ENCODE measurements around the gene ZSCAN10.
"Not testable (repeated sequence)": the region's sequence is repeated elsewhere in the genome, so short reads cannot be mapped to it uniquely, and the experiment has no call there.

ZSCAN10 gene

DNA sequence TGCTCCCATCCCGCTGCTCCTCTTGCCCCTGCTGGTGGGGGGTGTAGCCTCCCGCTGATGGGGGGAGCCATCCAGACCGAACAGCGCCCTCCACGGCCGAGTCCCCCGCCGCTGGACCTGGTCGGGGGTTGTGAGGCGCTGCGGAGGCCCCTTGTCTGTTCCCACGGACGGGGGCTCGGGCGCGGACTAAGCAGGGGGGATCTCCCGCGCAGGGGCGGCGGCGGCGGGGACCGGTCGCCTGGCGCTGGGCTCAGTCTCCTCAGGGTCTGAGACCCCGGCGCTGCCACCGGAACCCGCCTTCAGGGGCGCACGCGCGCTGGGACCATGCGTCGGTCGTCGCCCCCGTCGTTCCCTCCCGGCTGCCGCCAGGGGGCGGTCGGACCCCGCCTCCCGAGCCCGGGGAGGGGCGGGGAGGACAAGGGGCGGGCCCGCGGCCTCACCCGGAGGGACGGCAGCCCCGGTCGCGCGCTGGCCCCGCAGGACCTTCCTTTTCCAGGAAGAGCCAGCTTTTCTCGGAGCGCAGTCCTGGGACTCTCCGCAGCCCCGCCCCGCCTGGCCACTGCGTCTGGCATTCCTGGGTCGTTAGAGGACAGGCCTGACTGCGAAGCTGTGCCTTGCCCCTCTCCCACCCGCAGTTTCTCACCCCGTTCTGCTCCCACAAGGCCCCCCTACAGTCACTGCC, 39.9 kb downstream of the ZSCAN10 start:
- DNase-seq, result peak; percentile 33

DNA sequence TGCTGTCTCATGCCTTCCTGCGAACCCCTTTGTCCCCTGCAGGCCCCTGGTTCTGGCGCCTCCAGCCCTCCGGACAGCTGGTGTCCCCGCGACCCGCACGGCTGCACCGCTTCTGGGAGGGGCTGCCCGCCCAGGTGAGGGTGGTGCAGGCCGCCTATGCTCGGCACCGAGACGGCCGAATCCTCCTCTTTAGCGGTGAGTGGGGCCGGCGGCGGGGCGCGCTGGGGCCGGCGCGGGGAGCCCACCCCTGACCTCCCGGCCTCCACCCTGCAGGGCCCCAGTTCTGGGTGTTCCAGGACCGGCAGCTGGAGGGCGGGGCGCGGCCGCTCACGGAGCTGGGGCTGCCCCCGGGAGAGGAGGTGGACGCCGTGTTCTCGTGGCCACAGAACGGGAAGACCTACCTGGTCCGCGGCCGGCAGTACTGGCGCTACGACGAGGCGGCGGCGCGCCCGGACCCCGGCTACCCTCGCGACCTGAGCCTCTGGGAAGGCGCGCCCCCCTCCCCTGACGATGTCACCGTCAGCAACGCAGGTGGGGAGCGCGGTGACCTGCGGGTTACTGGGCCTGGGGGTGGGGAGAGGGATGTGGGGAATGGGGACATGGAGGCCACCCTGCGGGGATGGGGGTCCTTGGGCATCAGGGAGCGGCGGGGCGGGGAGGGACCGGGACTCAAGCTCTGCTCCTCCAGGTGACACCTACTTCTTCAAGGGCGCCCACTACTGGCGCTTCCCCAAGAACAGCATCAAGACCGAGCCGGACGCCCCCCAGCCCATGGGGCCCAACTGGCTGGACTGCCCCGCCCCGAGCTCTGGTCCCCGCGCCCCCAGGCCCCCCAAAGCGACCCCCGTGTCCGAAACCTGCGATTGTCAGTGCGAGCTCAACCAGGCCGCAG, 40.7 kb downstream of the ZSCAN10 start:
- peak; percentile 8 for DNase-seq

DNA sequence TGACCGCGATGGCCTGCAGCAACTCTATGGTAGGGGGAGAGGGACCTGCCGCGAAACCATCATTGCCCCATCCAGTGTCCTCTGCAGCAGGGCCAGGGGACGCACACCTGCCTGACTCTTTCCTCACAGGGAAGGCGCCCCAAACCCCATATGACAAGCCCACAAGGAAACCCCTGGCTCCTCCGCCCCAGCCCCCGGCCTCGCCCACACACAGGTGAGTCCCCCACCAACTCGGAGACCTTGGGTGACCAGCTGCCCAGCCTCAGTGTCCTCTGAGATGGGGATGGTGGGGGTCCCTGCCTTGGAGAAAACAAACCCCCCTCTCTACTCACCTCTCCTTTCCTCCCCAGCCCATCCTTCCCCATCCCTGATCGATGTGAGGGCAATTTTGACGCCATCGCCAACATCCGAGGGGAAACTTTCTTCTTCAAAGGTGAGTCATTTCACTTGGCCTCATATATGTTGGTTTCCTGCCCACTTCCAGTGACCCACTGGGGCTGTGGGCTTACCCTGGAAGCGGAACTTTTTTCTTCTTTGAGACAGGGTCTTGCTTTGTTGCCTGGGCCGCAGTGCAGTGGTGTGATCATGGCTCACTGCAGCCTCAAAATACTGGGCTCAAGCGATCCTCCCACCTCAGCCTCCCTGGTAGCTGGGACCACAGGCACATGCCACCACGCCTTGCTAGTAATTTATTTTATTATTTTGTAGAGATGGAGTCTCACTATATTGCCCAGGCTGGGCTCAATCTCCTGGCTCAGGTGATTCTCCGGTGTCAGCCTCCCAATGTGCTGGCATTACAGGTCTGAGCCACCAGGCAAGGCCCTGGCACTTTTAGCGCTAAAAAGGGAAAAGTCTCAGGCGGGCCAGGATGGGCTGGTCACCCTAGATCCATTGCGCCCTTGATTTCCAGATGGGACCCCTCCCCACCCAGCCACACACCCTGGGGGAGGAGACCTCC, 41.6 kb downstream of the ZSCAN10 start:
- no peak for DNase-seq

DNA sequence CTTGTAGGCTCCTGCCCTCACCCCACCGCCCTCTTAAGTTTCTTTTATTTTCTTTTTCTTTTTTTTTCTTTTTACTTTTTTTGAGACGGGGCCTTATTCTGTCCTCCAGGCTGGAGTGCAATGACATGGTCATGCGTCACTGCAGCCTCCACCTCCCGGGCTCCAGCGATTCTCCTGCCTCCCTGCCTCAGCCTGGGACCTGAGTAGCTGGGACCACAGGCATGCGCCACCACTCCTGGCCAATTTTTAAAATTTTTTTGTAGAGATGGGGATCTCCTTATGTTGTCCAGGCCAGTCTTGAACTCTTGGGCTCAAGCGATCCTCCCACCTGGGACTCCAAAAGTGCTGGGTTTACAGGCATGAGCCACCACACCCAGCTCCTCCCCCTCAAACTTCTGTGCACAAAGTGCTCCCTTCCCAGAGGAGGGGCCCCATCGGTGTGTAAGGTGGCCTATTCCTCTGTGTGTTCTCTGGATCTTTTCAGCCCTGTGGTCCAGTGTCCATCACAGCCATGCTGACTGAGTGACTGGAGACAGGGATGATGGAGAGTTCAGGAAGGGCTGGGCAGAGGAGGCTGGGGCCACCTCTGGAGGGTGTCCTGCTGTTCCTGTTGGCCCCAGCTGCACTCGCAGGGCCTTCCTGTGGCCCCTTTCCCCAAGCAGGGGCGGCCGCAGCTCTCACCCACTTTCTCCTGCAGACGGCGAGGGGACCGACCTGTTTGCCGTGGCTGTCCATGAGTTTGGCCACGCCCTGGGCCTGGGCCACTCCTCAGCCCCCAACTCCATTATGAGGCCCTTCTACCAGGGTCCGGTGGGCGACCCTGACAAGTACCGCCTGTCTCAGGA, 42.5 kb downstream of the ZSCAN10 start:
- no peak for DNase-seq

DNA sequence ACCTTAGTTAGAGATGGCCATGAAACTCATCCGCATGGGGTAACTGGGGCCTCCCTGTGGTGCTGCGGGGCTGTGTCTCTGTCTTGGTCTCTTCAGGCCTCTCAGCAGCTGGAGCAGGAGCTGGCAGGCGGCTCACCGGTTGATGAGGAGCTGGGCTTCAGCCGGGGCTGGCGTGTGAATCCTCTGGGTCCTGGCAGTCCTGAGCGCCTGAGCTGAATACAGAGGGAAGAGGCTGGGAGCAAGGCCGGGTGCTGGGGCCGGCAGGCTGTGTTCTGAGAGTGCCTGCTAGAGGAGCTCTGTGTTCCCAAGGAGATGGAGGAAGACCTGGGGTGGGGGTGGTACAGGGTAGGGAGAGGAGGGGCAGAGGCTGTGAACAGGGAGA, 43.4 kb downstream of the ZSCAN10 start:
- DNase-seq, result not testable (repeated sequence)

DNA sequence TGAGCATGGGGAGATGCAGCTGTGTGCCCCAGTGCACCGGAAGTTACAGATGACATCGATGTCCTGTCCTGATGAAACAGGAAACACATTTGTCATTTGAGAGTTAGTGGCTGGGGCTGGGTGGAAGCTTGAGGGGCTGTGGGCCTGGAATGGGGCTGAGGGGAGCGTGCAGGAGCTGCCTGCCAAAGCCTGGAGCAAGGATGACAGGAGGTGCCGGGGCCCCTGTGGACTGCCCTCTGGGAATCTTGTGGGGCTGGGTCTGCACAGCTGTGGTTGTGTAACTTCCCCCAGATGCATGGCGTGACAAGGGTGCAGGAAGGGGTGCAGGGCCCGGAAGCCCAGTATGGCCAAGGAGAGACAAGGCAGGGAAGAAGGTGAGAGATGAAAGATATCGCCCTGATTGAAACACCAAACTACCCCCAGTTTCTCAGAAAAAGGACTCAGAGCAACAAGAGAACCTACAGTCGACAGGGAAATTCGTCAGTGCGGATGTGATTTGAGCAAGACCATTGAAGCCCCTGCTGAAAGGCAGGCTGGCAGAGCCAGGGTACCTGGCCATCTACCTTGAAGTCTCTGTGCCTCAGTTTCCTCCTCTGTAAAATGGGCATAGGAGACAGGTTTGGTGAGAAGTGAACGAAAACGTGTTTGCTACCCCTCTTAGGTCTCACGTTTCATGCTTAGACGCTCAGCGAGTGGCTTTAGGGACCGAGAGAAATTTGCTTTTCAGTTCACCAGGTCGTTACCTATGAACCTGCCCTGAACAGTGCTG, 43.9 kb downstream of the ZSCAN10 start:
- no peak for DNase-seq

DNA sequence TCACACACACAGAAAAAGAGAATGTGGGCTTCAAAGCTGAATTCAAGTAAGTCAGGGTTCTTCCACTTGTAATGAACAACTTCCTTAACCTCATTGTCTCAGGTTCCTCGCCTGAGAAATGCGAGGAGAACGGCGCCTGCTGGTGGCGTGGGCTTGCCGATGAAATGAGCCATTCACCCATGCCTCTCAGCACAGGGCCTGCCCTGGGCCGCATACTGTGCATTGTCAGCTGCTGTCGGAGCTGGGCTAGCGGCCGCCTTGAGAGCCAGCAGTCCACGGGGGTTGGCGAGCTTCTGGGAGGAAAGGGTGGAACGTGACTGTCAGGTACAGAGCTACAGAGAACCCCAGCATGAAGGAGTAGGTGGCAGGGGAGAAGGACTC, 45.8 kb downstream of the ZSCAN10 start:
- not testable (repeated sequence) for DNase-seq

DNA sequence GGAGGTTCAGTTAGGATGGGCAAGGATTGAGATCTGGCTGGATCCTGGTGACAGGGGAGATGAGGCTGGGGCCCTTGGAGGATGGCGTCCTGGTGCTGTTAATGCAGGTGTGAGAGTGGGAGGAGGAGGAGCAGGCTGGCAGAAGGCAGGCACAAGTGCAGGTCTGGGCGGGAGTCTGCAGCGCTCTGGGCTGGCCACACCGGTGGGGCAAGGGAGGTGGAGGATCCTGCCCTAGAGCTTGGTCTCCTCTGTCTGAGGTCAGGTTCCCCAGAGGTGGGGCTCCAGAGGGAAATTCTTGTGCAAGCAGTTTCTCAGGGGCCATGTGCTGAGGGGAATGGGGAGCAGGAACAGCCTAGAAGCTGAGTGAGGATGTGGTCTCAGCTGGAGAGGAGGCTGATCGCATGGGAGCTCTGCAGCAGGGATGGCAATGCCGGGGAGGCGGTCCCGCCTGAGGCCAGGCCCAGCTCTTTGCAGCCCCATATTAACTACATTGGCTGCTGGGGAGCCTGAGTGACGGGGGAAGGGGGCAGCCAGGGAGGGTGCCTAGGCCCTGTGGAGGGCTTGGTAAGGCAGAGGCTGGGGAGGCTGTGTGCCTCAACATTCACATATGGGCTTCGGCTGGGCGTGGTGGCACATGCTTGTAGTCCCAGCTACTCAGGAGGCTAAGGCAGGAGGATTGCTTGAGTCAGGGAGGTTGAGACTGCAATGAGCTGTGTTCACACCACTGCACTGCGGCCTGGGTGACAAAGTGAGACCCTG, 46.3 kb downstream of the ZSCAN10 start:
- DNase-seq, result not testable (repeated sequence)

DNA sequence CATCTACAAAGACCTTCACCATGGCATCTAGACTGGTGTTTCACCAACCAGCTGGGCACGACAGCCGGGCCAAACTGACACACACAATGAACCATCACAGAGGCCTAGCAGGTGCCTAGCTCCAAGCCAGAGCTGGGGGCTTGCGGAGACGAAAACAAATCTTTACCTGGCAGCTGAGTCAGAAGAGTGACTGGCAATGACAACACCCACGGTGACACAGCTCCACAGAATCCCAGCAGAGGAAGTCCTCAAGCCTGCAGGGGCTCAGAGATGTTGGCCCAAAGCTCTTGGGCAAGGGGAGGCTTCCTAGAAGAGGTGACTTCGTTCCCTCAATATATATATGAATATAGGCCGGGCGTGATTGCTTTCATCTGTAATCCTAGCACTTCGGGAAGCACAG, 47.6 kb downstream of the ZSCAN10 start:
- no peak for DNase-seq

DNA sequence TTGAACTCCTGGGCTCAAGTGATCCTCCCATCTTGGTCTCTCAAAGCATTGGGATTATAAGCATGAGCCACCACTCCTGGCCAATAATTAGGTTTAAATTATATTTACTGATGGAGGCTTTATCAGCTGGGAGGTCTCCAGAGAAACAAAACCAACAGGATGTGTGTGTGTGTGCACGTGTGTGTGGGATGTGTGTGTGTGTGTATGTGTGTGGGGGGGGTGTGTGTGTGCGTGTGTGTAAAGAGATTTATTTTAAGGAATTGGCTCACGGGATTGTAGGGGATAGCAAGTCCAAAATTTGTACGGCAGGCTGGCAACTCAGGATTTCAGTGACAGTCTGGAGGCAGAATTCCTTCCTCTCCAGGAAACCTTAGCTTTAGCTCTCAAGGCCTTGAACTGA, 48.1 kb downstream of the ZSCAN10 start:
- DNase-seq, result no peak

DNA sequence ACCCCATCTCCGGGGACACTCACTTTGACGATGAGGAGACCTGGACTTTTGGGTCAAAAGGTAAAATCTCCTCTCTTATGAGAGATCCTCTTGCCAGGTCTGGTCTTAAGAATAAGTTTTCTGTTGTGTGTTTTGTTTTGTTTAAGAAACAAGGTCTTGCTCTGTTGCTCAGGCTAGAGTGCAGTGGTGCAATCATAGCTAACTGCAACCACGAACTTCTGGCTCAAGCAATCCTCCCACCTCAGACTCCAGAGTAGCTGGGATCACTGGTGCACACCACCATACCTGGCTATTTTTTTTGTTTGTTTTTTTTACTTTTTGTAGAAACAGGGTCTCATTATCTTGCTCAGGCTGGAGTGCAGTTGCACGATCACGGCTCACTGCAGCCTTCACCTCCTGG, 48.6 kb downstream of the ZSCAN10 start:
- DNase-seq, result no peak

DNA sequence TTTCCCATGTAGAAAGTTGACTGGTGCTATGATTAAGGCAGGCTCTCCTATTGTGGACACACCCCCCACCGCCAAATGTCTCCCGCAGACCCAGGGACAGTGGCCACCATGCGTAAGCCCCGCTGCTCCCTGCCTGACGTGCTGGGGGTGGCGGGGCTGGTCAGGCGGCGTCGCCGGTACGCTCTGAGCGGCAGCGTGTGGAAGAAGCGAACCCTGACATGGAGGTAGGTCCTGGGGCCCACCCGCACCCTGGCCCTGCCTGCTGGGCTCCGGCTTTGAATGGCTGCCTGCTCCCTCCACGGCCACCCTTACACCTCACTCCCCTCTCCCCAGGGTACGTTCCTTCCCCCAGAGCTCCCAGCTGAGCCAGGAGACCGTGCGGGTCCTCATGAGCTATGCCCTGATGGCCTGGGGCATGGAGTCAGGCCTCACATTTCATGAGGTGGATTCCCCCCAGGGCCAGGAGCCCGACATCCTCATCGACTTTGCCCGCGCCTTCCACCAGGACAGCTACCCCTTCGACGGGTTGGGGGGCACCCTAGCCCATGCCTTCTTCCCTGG, 49.1 kb downstream of the ZSCAN10 start:
- no peak for DNase-seq

DNA sequence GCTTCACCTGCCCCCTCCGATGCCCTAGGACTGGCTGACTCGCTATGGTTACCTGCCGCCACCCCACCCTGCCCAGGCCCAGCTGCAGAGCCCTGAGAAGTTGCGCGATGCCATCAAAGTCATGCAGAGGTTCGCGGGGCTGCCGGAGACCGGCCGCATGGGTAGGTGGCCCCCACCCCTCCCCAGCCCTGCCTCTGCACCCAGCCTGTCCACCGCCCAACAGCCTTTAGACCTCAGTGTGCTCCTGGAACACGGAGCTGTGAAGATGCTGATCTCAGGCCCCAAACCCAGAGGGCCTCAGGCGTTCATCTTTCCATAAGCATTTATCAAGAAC, 51.7 kb downstream of the ZSCAN10 start:
- DNase-seq, result no peak

DNA sequence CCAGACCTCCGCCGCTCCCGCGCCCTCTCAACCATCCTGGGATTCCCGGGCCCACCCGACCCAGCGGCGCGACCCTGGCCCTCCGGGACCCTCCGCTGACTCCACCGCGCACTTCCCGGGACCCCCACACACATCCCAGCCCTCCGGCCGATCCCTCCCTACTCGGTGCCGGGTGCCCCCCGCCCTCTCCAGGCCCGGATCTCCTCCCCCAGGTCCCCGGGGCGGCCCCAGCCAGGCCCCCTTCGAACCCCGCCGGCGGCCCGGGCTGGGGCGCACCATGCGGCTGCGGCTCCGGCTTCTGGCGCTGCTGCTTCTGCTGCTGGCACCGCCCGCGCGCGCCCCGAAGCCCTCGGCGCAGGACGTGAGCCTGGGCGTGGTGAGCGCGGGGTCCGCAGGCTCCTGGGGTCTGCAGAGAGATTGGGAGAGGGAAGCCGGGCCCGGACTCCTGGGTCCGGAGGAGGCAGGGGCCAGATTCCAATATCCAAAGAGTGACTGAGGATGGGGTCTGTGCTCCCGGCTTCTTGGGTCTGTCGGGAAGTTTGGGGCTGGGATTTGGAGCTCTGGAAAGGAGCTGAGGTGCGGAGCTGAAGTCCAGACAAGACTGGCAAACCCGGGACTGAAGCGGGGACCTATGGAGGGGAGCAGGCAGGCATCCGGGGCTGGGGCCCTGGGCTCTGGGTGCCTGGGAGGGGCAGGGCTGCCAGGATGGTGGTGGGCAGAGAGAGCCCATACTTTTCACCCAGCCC, 52.3 kb downstream of the ZSCAN10 start:
- DNase-seq, result no peak

DNA sequence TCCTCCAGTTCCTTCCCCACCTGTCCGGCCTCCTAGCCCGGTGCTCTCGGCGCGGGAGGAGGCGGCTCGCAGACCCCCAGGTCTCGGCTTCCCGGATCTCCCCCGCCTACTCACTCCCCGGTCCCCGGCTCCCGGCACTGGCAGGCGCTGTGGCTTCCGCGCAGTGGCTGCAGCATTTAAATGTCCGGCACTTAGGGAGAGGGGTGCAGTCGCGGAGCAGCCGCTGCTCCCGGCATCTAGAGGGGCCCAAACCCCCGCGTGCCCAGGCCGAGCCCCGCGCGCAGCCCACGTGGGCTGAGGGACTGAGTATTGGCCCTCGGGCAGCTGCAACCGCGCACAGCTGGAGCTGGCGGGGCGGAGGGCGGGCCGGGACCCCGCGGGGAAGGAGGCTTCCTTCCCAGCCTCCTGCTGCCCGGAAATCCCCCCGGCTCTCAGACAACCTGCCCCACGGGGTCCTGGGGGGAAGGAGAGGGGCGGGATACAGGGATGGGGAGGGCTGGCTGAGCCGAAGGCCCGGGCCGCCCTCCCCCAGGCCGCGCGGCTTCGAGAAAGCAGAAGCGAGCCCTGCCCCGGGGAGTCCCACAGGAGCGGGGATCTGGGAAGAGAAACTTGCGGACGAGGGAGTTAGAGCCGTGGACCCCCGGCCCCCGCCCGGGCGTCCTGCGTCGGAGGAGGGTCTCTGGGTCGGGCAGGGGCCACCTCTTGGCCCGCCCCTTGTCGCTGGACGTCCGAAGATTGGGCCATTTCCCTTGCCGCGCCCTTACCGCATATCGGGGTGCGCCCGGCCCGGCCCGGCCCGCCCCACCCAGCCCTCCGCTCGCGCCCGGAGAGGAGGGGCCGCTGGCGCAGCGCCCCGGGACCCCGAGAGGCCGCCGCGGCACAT, 53.1 kb downstream of the ZSCAN10 start, which contains the start of gene MMP25:
MMP25 (plus strand) TSS at position 804 of the 883 bp plus-strand sequence. CDS start 357 bp downstream, outside the sequence.
- DNase-seq, result no peak

DNA sequence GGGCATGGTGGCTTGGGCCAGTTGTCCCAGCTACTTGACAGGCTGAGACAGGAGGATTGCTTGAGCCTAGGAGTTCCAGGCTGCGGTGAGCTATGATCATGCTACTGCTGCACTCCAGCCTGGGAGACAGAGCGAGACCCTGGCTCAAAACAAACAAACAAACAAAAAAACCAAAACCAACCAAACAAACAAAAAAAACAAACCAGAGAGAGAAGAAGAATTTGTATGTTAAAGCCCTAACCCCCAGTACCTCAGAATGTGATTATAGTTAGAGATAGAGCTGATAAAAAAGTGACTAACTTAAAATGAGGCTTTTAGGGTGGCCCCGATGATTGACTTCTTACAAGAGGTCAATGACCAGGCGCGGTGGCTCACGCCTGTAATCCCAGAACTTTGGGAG, 54.4 kb downstream of the ZSCAN10 start:
- no peak for DNase-seq

DNA sequence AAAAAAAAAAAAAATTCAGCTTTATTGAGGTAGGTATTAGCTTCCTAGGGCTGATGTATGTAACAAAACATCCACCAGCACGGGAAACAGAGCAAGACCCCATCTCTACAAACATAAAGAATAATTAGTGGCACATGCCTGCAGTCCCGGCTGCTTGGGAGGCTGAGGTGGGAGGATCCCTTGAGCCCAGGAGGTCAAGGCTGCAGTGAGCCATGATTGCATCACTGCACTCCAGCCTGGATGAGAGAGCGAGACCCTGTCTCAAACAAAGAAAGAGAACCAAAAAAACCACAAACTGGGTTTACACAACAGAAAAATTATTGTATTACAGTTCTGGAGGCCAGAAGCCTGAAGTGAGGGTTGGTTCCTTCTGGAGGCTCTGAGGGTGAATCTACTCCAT, 56.7 kb downstream of the ZSCAN10 start:
- DNase-seq, result no peak

DNA sequence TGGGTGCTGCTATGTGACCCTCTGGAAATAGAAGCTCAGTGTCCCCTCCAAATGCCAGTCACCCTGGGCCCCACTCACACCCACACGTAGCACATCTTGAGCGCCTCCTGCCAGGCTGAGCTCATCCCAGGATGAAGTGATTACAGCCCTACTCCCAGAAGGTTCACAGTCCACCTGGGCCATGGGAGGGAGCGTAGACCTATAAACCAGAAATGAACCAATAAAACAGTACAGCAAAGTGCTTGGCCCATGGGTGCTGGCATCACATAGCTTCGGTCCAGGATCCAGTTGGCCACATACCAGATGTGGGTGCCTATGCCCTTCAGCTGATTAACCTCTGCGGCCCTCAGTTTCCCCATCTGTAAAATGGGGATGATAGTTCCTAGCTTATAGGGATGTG, 60.2 kb downstream of the ZSCAN10 start:
- DNase-seq, result no peak
